ENCODE data around the gene PIGN. TPM values are rescaled to one million over a fixed set of nuclear protein-coding genes. Genes with fewer than 3 reads are reported as not detected.

The PIGN gene
- total RNA-seq, 1 experiment from 2014 or later = 21.4 TPM

DNA sequence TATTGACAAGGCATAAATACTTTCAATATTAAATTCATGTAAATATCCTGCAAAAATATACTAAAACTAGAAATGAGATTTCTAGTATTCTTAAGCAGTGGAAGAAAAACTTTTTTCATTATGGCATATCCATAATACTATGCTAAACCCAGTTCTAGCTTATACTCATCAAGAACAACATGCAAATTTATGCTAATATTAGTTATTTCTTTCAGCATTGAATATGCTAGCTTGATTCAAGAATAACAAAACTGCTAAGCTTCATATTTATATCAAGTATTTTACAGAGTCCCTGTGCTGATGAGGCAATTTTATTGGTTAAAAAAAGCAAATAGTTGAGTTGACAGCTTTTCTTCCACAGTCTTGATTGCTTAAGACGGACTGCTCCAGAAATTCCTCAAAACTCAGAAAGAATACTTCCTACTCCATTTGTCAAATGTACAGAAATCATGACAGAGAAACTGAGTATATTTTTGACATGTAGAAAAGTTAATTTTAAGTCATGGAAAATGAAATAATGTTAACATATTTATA lies 105.0 kb downstream of the PIGN start:
- no peak for TF ChIP-seq SIN3A (IDR thresholded peaks at IDR 0.05; ENCODE audit: borderline replicate concordance, insufficient read depth, low read depth, low read length)
- TF ChIP-seq TCF7L2 (IDR thresholded peaks at IDR 0.05; ENCODE audit: low read depth, low read length) = no peak
- TF ChIP-seq, protein P1, sequence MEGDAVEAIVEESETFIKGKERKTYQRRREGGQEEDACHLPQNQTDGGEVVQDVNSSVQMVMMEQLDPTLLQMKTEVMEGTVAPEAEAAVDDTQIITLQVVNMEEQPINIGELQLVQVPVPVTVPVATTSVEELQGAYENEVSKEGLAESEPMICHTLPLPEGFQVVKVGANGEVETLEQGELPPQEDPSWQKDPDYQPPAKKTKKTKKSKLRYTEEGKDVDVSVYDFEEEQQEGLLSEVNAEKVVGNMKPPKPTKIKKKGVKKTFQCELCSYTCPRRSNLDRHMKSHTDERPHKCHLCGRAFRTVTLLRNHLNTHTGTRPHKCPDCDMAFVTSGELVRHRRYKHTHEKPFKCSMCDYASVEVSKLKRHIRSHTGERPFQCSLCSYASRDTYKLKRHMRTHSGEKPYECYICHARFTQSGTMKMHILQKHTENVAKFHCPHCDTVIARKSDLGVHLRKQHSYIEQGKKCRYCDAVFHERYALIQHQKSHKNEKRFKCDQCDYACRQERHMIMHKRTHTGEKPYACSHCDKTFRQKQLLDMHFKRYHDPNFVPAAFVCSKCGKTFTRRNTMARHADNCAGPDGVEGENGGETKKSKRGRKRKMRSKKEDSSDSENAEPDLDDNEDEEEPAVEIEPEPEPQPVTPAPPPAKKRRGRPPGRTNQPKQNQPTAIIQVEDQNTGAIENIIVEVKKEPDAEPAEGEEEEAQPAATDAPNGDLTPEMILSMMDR (IDR thresholded peaks at IDR 0.05) = no peak
- TF ChIP-seq, protein P2, sequence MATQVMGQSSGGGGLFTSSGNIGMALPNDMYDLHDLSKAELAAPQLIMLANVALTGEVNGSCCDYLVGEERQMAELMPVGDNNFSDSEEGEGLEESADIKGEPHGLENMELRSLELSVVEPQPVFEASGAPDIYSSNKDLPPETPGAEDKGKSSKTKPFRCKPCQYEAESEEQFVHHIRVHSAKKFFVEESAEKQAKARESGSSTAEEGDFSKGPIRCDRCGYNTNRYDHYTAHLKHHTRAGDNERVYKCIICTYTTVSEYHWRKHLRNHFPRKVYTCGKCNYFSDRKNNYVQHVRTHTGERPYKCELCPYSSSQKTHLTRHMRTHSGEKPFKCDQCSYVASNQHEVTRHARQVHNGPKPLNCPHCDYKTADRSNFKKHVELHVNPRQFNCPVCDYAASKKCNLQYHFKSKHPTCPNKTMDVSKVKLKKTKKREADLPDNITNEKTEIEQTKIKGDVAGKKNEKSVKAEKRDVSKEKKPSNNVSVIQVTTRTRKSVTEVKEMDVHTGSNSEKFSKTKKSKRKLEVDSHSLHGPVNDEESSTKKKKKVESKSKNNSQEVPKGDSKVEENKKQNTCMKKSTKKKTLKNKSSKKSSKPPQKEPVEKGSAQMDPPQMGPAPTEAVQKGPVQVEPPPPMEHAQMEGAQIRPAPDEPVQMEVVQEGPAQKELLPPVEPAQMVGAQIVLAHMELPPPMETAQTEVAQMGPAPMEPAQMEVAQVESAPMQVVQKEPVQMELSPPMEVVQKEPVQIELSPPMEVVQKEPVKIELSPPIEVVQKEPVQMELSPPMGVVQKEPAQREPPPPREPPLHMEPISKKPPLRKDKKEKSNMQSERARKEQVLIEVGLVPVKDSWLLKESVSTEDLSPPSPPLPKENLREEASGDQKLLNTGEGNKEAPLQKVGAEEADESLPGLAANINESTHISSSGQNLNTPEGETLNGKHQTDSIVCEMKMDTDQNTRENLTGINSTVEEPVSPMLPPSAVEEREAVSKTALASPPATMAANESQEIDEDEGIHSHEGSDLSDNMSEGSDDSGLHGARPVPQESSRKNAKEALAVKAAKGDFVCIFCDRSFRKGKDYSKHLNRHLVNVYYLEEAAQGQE (IDR thresholded peaks at IDR 0.05; ENCODE audit: insufficient read depth in 1 of 2, low read depth in 2 of 2, low read length in 1 of 2) = no peak
- no peak for TF ChIP-seq POLR2AphosphoS5 (IDR thresholded peaks at IDR 0.05; ENCODE audit: low read depth, low read length)
- Histone ChIP-seq H3K9me3 (ENCODE audit: control insufficient read depth, insufficient read depth, low read depth, low read length) (no peaks in the 10 kb centered on the region), H3K27ac (ENCODE audit: low read length) (no peak overlapping the region), H3K27me3 (ENCODE audit: control insufficient read depth, insufficient read depth, low read length) (no peaks in the 10 kb centered on the region), H3K4me3 (ENCODE audit: low read depth in 2 of 2, low read length in 2 of 2) (no peak overlapping the region), H3K4me1 (ENCODE audit: control insufficient read depth, insufficient read depth, low read length) (no peaks in the 10 kb centered on the region), H3K36me3 (ENCODE audit: control insufficient read depth, insufficient read depth, low read length) (no peaks in the 10 kb centered on the region; the same call in 1 of the 2 replicates)
- ATAC-seq (no peak), DNase-seq (ENCODE audit: low read depth, low spot score) (no peak)
- no TSS peak for BruUV-seq (replicated peaks)
- intact Hi-C loops (cut with micrococcal nuclease; ENCODE audit: unreplicated experiment) = no loop called here
- ChIA-PET POLR2A (no interaction called here), CTCF (no interaction called here)
- in situ Hi-C loops (cut with HindIII; ENCODE audit: low pct_unique_long_range_greater_than_20kb, low sequenced_read_pairs) = no loop called here

DNA sequence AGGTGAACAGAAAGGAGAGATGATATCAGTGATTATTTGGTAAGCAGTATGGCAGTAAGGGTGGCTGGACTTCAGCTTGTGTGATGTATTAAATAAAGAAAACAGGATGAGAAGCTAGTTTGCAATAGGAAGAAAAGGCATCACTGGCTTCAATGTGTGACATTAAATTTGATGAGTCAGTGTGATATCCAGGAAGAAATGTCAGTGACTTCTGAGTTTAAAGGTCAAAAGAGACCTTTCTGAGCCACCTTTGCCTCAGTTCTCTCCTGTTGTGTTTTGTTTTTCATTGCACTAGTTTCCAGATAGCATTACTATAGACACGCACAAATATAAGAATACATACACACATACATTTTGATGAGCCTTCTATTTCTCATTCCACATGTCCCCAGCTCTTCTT lies 105.6 kb downstream of the PIGN start:
- POLR2A ChIA-PET = no interaction called here
- TF ChIP-seq, protein P1 (IDR thresholded peaks at IDR 0.05) = no peak
- TF ChIP-seq, protein P2 (IDR thresholded peaks at IDR 0.05; ENCODE audit: insufficient read depth in 1 of 2, low read depth in 2 of 2, low read length in 1 of 2) = no peak
- TF ChIP-seq SIN3A (IDR thresholded peaks at IDR 0.05; ENCODE audit: borderline replicate concordance, insufficient read depth, low read depth, low read length) (no peak), TCF7L2 (IDR thresholded peaks at IDR 0.05; ENCODE audit: low read depth, low read length) (no peak), POLR2AphosphoS5 (IDR thresholded peaks at IDR 0.05; ENCODE audit: low read depth, low read length) (no peak)
- Histone ChIP-seq H3K27me3 (ENCODE audit: control insufficient read depth, insufficient read depth, low read length) (no peaks in the 10 kb centered on the region), H3K4me3 (ENCODE audit: low read depth in 2 of 2, low read length in 2 of 2) (no peak overlapping the region), H3K27ac (ENCODE audit: low read length) (no peak overlapping the region), H3K4me1 (ENCODE audit: control insufficient read depth, insufficient read depth, low read length) (no peaks in the 10 kb centered on the region), H3K9me3 (ENCODE audit: control insufficient read depth, insufficient read depth, low read depth, low read length) (no peaks in the 10 kb centered on the region), H3K36me3 (ENCODE audit: control insufficient read depth, insufficient read depth, low read length) (no peaks in the 10 kb centered on the region; the same call in 1 of the 2 replicates)
- no peak for DNase-seq (ENCODE audit: low read depth, low spot score)
- no peak for ATAC-seq
- CTCF ChIA-PET = no interaction called here
- no TSS peak for BruUV-seq (replicated peaks)
- in situ Hi-C loops (cut with HindIII; ENCODE audit: low pct_unique_long_range_greater_than_20kb, low sequenced_read_pairs) (no loop called here), intact Hi-C loops (cut with micrococcal nuclease; ENCODE audit: unreplicated experiment) (no loop called here)
